Coronary artery (tissue), 2 donors: Measurements from ENCODE around the gene CCDC54.

Experiments
- DNase-seq: peaks from one replicate; pipeline ENCODE4 v3.0.0-alpha.2; 2017; ENCODE audit warnings: low spot score
- H3K27ac ChIP-seq, 2 donors: fragments of 200-600 bp; sonication (generic); one replicate each; pipeline ENCODE4 v1.5.1; 2016 to 2019
- H3K4me3 ChIP-seq: fragments of 200-600 bp; sonication (generic); 2 replicates; pipeline ENCODE4 v1.5.1; 2016; ENCODE audit warnings: mild to moderate bottlenecking, moderate library complexity
- TF ChIP-seq, protein P1 (sequence below): fragments of 200-600 bp; sonication (generic); IDR thresholded peaks from one replicate; pipeline ENCODE4 v1.5.1; 2019; ENCODE audit warnings: antibody characterized with exemption

The CCDC54 gene

DNA sequence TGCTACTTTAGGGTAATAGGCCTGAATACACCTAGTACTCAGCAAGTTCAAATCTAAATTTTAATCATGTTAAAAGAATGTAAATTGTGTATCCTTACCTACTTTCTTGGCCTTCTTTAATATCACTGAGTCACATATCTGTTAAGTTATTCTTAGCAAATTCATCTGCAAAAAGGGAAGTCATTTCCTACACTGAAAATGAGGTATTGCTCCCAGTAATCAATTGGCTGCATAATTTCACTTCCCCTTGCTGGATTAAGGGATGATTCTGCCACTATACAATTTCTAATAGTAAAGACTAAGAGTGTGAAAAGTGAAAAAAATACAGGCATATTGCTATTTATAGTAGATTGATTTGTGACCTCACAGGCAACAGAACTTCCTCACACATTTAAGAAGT, 47.8 kb downstream of the CCDC54 start:
- H3K27ac ChIP-seq = no peak overlapping the region
- DNase-seq = no peak
- no peak overlapping the region for H3K4me3 ChIP-seq

DNA sequence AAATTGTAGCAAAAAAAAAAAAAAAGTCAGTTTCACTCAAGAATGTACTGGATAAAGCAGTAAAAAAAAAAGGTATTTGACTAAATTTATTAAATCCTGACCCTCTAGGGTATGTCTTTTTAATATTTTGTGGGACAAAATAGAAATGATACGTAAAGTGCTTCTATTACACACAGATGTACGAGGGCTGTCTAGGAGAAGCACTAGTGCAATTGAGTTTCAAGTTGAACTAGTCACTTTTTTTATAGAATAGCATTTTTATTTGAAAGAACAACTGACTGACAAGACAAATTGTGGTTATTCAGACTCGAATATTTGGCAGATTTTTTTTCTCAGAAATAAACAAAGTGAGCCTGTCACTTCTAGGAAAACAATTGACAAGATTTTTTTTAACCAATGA, 49.0 kb downstream of the CCDC54 start:
- TF ChIP-seq, protein P1, sequence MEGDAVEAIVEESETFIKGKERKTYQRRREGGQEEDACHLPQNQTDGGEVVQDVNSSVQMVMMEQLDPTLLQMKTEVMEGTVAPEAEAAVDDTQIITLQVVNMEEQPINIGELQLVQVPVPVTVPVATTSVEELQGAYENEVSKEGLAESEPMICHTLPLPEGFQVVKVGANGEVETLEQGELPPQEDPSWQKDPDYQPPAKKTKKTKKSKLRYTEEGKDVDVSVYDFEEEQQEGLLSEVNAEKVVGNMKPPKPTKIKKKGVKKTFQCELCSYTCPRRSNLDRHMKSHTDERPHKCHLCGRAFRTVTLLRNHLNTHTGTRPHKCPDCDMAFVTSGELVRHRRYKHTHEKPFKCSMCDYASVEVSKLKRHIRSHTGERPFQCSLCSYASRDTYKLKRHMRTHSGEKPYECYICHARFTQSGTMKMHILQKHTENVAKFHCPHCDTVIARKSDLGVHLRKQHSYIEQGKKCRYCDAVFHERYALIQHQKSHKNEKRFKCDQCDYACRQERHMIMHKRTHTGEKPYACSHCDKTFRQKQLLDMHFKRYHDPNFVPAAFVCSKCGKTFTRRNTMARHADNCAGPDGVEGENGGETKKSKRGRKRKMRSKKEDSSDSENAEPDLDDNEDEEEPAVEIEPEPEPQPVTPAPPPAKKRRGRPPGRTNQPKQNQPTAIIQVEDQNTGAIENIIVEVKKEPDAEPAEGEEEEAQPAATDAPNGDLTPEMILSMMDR = no peak
- H3K4me3 ChIP-seq = no peak overlapping the region
- no peak for DNase-seq
- H3K27ac ChIP-seq = no peak overlapping the region

More for the DNA sequence above, 47.8 kb downstream of the CCDC54 start:
- TF ChIP-seq, protein P1 = no peak
